DND-41 (cell line): Measurements from ENCODE around the gene XBP1.
A peak's percentile ranks its signal among the peaks of the same experiment; 100 is the strongest.

Source experiments
- ATAC-seq: fragments of 200-7000 bp; cut with Tn5 transposase; 3 replicates; pipeline ENCODE4 v1.9.1; 2021; ENCODE audit warnings: low read depth; ENCODE audit not compliant: insufficient read depth
- DNase-seq: peaks from one replicate; pipeline ENCODE4 v3.0.0-alpha.2; 2020
- H2AFZ ChIP-seq: 2 replicates; pipeline ENCODE4 v1.6.0; 2012; ENCODE audit warnings: low read depth, low read length
- H3K27ac ChIP-seq: 2 replicates; pipeline ENCODE4 v1.5.1; 2012; ENCODE audit warnings: low read length, inconsistent platforms
- H3K27me3 ChIP-seq: fragments of 200-600 bp; sonication (generic); 2 replicates; pipeline ENCODE4 v1.6.0; 2012; ENCODE audit warnings: low read length, mild to moderate bottlenecking, inconsistent platforms; ENCODE audit not compliant: insufficient read depth, poor library complexity
- H3K36me3 ChIP-seq: 2 replicates; pipeline ENCODE4 v1.5.1; 2012; ENCODE audit warnings: low read length, inconsistent platforms; ENCODE audit not compliant: insufficient read depth
- H3K4me1 ChIP-seq: 2 replicates; pipeline ENCODE4 v1.5.1; 2012; ENCODE audit warnings: mild to moderate bottlenecking, low read length; ENCODE audit not compliant: insufficient read depth
- H3K4me2 ChIP-seq: 2 replicates; pipeline ENCODE4 v1.6.0; 2012; ENCODE audit warnings: mild to moderate bottlenecking, moderate library complexity, low read length, inconsistent platforms; ENCODE audit not compliant: insufficient read depth
- H3K4me3 ChIP-seq, 2 experiments: fragments of 200-600 bp in 1 of 2; shearing (Covaris generic) in 1 of 2; 2 replicates each; pipeline ENCODE4 v1.5.1; 2012 to 2016; ENCODE audit warnings: inconsistent platforms in 2 of 2, low read length in 2 of 2, mild to moderate bottlenecking in 2 of 2, low read depth in 1 of 2, moderate library complexity in 1 of 2
- H3K79me2 ChIP-seq: 2 replicates; pipeline ENCODE4 v1.6.0; 2012; ENCODE audit warnings: low read length, inconsistent platforms; ENCODE audit not compliant: insufficient read depth
- H3K9ac ChIP-seq: 2 replicates; pipeline ENCODE4 v1.6.0; 2012; ENCODE audit warnings: low read depth, mild to moderate bottlenecking, inconsistent platforms, low read length, moderate library complexity
- H3K9me3 ChIP-seq: 2 replicates; pipeline ENCODE4 v1.5.1; 2012; ENCODE audit warnings: low read length, moderate library complexity, mild to moderate bottlenecking, inconsistent platforms; ENCODE audit not compliant: insufficient read depth, severe bottlenecking
- H4K20me1 ChIP-seq: 2 replicates; pipeline ENCODE4 v1.6.0; 2012; ENCODE audit warnings: low read length; ENCODE audit not compliant: insufficient read depth
- CTCF ChIP-seq: IDR thresholded peaks from 2 replicates; pipeline ENCODE4 v1.5.1; 2012; ENCODE audit warnings: borderline replicate concordance, low read length, moderate library complexity, mild to moderate bottlenecking; ENCODE audit not compliant: poor library complexity, severe bottlenecking; ENCODE audit errors: extremely low read depth
- EZH2 ChIP-seq: IDR thresholded peaks from 3 replicates; pipeline ENCODE4 v1.6.1; 2012; ENCODE audit warnings: borderline replicate concordance, low read depth, mild to moderate bottlenecking, moderate library complexity, low read length, inconsistent platforms; ENCODE audit not compliant: severe bottlenecking

XBP1 gene

GRCh38 chr22:28792491-28793383 is 7.6 kb downstream of the XBP1 start:
- H3K9ac ChIP-seq: peak overlapping the region; percentile 43
- H3K4me1 ChIP-seq: peaks cover 87% of the 10 kb centered on the region
- TF ChIP-seq EZH2: no peak
- TF ChIP-seq CTCF: no peak
- H3K4me2 ChIP-seq: peak overlapping the region; percentile 47
- peak overlapping the region; percentile 87 for H3K27ac ChIP-seq
- no peak overlapping the region for H3K4me3 ChIP-seq
- H3K9me3 ChIP-seq: no peaks in the 10 kb centered on the region
- H3K27me3 ChIP-seq: no peaks in the 10 kb centered on the region
- peaks cover 75% of the 10 kb centered on the region for H3K36me3 ChIP-seq
- ATAC-seq (peak; percentile 60), DNase-seq (peak; percentile 73)
- H3K79me2 ChIP-seq: peaks cover 78% of the 10 kb centered on the region
- no peak overlapping the region for H2AFZ ChIP-seq
- H4K20me1 ChIP-seq: peaks cover 51% of the 10 kb centered on the region

GRCh38 chr22:28791841-28792490 is 8.4 kb downstream of the XBP1 start:
- Histone ChIP-seq H3K79me2 (peaks cover 77% of the 10 kb centered on the region), H3K27ac (peak overlapping the region; percentile 87), H4K20me1 (peaks cover 46% of the 10 kb centered on the region), H3K9ac (peak overlapping the region; percentile 43), H3K4me1 (peaks cover 82% of the 10 kb centered on the region), H3K9me3 (no peaks in the 10 kb centered on the region), H3K4me2 (peak overlapping the region; percentile 47), H2AFZ (no peak overlapping the region), H3K4me3 (no peak overlapping the region), H3K27me3 (no peaks in the 10 kb centered on the region), H3K36me3 (peaks cover 76% of the 10 kb centered on the region)
- DNase-seq (peak; percentile 41), ATAC-seq (peak; percentile 69)
- TF ChIP-seq EZH2 (no peak), CTCF (no peak)

- Histone ChIP-seq H4K20me1 (peaks cover 42% of the 10 kb centered on the region), H3K36me3 (peaks cover 76% of the 10 kb centered on the region), H3K4me2 (peak overlapping the region; percentile 39), H2AFZ (no peak overlapping the region), H3K79me2 (peaks cover 77% of the 10 kb centered on the region), H3K4me3 (no peak overlapping the region), H3K27me3 (no peaks in the 10 kb centered on the region), H3K9me3 (no peaks in the 10 kb centered on the region), H3K9ac (peak overlapping the region; percentile 13), H3K27ac (peak overlapping the region; percentile 87), H3K4me1 (peaks cover 73% of the 10 kb centered on the region)
- ATAC-seq: no peak
- DNase-seq: no peak
- TF ChIP-seq EZH2: no peak
- TF ChIP-seq CTCF: no peak
These were observed 9.2 kb downstream of the XBP1 start for GRCh38 chr22:28791124-28791523.
